GM18526 (cell line): ENCODE results near the gene ATG16L2.

Experiments
- POLR2A ChIP-seq: IDR thresholded peaks from 3 replicates; pipeline ENCODE4 v1.6.1; 2011; ENCODE audit not compliant: insufficient read length; ENCODE audit errors: extremely low read depth

Gene ATG16L2

GRCh38 chr11:72776844-72777754, 37.1 kb upstream of the ATG16L2 start:
- no peak for TF ChIP-seq POLR2A

GRCh38 chr11:72777755-72778278, 36.4 kb upstream of the ATG16L2 start:
- no peak for TF ChIP-seq POLR2A

GRCh38 chr11:72778535-72779494, 35.4 kb upstream of the ATG16L2 start:
- TF ChIP-seq POLR2A: no peak

- TF ChIP-seq POLR2A: no peak
Observed at GRCh38 chr11:72779495-72780128, 34.6 kb upstream of the ATG16L2 start.

- no peak for TF ChIP-seq POLR2A
Observed at GRCh38 chr11:72780296-72781062, 33.7 kb upstream of the ATG16L2 start.

- no peak for TF ChIP-seq POLR2A
Observed at GRCh38 chr11:72781063-72781312, 33.2 kb upstream of the ATG16L2 start.

GRCh38 chr11:72781313-72782080, 32.7 kb upstream of the ATG16L2 start:
- no peak for TF ChIP-seq POLR2A

- no peak for TF ChIP-seq POLR2A
Observed at GRCh38 chr11:72782081-72782920, 31.9 kb upstream of the ATG16L2 start.

GRCh38 chr11:72783144-72783905, 30.9 kb upstream of the ATG16L2 start:
- no peak for TF ChIP-seq POLR2A

GRCh38 chr11:72784662-72785061, 29.5 kb upstream of the ATG16L2 start:
- no peak for TF ChIP-seq POLR2A

- no peak for TF ChIP-seq POLR2A
Observed at GRCh38 chr11:72786305-72787215, 27.7 kb upstream of the ATG16L2 start.
